ENCODE data around the gene FSHR.

DNA sequence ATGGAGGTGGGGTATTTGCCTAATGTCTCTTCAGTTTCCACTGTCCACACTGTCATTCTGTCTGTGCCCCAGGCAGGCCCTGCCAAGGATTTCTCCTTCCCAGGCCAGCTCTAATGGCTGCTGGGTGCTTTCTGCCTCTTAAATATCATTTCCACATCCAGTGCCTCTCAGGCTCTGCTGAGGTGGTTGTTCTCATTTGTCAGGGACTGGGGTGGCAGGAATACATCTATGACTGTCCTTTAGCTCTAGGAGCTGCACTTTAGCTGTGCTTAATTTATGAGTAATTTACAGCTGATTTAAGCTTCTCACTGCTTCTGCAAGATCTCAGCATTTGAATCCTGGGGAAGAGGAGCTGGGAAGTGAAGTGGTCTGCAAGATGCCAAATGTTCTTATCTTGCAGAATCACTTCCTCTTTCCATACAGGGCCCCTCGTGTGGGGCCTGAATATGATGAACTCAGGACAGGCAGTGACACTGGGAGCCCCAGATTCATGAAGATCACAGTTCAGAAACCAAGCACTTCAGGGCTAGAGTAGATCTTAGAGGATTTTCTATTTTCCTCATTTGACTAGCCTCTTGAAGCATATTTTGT is 150.2 kb downstream of the FSHR start:
- TF ChIP-seq, protein P1, sequence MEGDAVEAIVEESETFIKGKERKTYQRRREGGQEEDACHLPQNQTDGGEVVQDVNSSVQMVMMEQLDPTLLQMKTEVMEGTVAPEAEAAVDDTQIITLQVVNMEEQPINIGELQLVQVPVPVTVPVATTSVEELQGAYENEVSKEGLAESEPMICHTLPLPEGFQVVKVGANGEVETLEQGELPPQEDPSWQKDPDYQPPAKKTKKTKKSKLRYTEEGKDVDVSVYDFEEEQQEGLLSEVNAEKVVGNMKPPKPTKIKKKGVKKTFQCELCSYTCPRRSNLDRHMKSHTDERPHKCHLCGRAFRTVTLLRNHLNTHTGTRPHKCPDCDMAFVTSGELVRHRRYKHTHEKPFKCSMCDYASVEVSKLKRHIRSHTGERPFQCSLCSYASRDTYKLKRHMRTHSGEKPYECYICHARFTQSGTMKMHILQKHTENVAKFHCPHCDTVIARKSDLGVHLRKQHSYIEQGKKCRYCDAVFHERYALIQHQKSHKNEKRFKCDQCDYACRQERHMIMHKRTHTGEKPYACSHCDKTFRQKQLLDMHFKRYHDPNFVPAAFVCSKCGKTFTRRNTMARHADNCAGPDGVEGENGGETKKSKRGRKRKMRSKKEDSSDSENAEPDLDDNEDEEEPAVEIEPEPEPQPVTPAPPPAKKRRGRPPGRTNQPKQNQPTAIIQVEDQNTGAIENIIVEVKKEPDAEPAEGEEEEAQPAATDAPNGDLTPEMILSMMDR (IDR thresholded peaks at IDR 0.05), result no peak
- TF ChIP-seq POLR2A (IDR thresholded peaks at IDR 0.05), result no peak
- TF ChIP-seq EP300 (IDR thresholded peaks at IDR 0.05), result no peak
